A204.1 (cell line): ENCODE data around the gene CPT1B.
"Not testable (repeated sequence)": the region's sequence is repeated elsewhere in the genome, so short reads cannot be mapped to it uniquely, and the experiment has no call there.

Experiments
- FAIRE-seq: peaks from 2 replicates; lab custom pipeline; 2012; peaks lifted over from hg19 to GRCh38; lab: Jason Lieb, UNC

The CPT1B gene

GRCh38 chr22:50545522-50546325 lies 32.5 kb downstream of the CPT1B start, which contains the start of gene KLHDC7B:
KLHDC7B (plus strand) TSS chr22:50545899; CDS start chr22:50546244, 345 bp downstream.
- no peak for FAIRE-seq

GRCh38 chr22:50544746-50545253 lies 33.4 kb downstream of the CPT1B start:
- FAIRE-seq: no peak

- FAIRE-seq: no peak
These were observed 34.0 kb downstream of the CPT1B start for GRCh38 chr22:50544078-50544745.

- FAIRE-seq: no peak
These were observed 35.8 kb downstream of the CPT1B start for GRCh38 chr22:50542416-50542927.

- not testable (repeated sequence) for FAIRE-seq
These were observed 36.6 kb downstream of the CPT1B start for GRCh38 chr22:50541667-50542026.

GRCh38 chr22:50540381-50540780 lies 37.8 kb downstream of the CPT1B start:
- FAIRE-seq: no peak

- no peak for FAIRE-seq
These were observed 40.5 kb downstream of the CPT1B start for GRCh38 chr22:50537765-50538164.

GRCh38 chr22:50536226-50536625 lies 42.0 kb downstream of the CPT1B start:
- no peak for FAIRE-seq

- no peak for FAIRE-seq
These were observed 43.1 kb downstream of the CPT1B start for GRCh38 chr22:50535113-50535512.

GRCh38 chr22:50533856-50534711 lies 44.1 kb downstream of the CPT1B start:
- FAIRE-seq: not testable (repeated sequence)

GRCh38 chr22:50532824-50533796 lies 45.1 kb downstream of the CPT1B start:
- no peak for FAIRE-seq

- FAIRE-seq: no peak
These were observed 46.1 kb downstream of the CPT1B start for GRCh38 chr22:50531962-50532674.

GRCh38 chr22:50531546-50531961 lies 46.7 kb downstream of the CPT1B start:
- FAIRE-seq: no peak

GRCh38 chr22:50530877-50531545 lies 47.2 kb downstream of the CPT1B start:
- FAIRE-seq: no peak

- no peak for FAIRE-seq
These were observed 47.7 kb downstream of the CPT1B start for GRCh38 chr22:50530580-50530876.

GRCh38 chr22:50529897-50530579 lies 48.2 kb downstream of the CPT1B start, which contains the start of gene TYMP:
TYMP (minus strand) TSS chr22:50530012; CDS start chr22:50529709, 303 bp downstream.
- FAIRE-seq: no peak

GRCh38 chr22:50529416-50529896 lies 48.8 kb downstream of the CPT1B start:
- FAIRE-seq: no peak

- FAIRE-seq: no peak
These were observed 49.4 kb downstream of the CPT1B start for GRCh38 chr22:50528682-50529415.
